Stomach (tissue), 9 donors: ENCODE data around the gene OCIAD1. TPM values are rescaled to one million over a fixed set of nuclear protein-coding genes. Genes with fewer than 3 reads are reported as not detected.

ENCODE experiments used
- DNase-seq, 2 donors: peaks; one replicate each; pipeline versions ENCODE4 v3.0.0 to v3.0.0-alpha.2; 2013 to 2019
- H3K27ac ChIP-seq, 5 donors: fragments of 200-600 bp in 4 of 5; sonication (generic) in 4 of 5; one replicate each; pipeline ENCODE4 v1.5.1; 2013 to 2019; ENCODE audit warnings: mild to moderate bottlenecking in 1 of 5, moderate library complexity in 1 of 5
- H3K27me3 ChIP-seq, 3 donors: fragments of 200-600 bp; sonication (generic); one replicate each; pipeline ENCODE4 v1.5.1; 2017 to 2019; ENCODE audit warnings: mixed run types in 1 of 3
- H3K36me3 ChIP-seq, 4 donors: fragments of 200-600 bp; sonication (generic); 1 replicate in 3 of 4; 2 replicates in 1 of 4; pipeline ENCODE4 v1.5.1; 2016 to 2019
- H3K4me1 ChIP-seq, 4 donors: fragments of 200-600 bp; sonication (generic); one replicate each; pipeline ENCODE4 v1.5.1; 2016 to 2019
- H3K4me3 ChIP-seq, 4 donors: fragments of 200-600 bp; sonication (generic) in 3 of 4; one replicate each; pipeline ENCODE4 v1.5.1; 2016 to 2019; ENCODE audit warnings: mild to moderate bottlenecking in 1 of 4
- H3K9me3 ChIP-seq, 4 donors: fragments of 200-600 bp; sonication (generic); one replicate each; pipeline ENCODE4 v1.5.1; 2016 to 2019
- CTCF ChIP-seq, 7 experiments: fragments of 450-650 bp in 4 of 7; fragments of 200-600 bp in 3 of 7; sonication (generic) in 3 of 7; IDR thresholded peaks; one replicate each; pipeline ENCODE4 v1.5.1; 2016 to 2019; ENCODE audit warnings: antibody characterized with exemption in 7 of 7, control low read depth in 2 of 7, mild to moderate bottlenecking in 1 of 7
- EP300 ChIP-seq: sonication (generic); formaldehyde crosslinking; IDR thresholded peaks from one replicate; pipeline ENCODE4 v1.6.1; 2017; ENCODE audit warnings: antibody characterized with exemption
- POLR2A ChIP-seq, 4 donors: fragments of 450-650 bp; IDR thresholded peaks; one replicate each; pipeline ENCODE4 v1.6.1; 2016; ENCODE audit warnings: antibody characterized with exemption in 4 of 4, control low read depth in 2 of 4, mild to moderate bottlenecking in 1 of 4, moderate library complexity in 1 of 4
- POLR2AphosphoS5 ChIP-seq, 3 donors: sonication (generic); formaldehyde crosslinking; IDR thresholded peaks; one replicate each; pipeline ENCODE4 v1.6.1; 2016; ENCODE audit warnings: antibody characterized with exemption in 3 of 3
- WGBS, 5 donors: extraction: QIAGEN DNeasy Blood & Tissue Kit in 3 of 5; methylation state at CpG; one replicate each; pipeline versions ENCODE4 v1.1.5 to v1.1.7; 2013 to 2018; 5-methylcytosine and 5-hydroxymethylcytosine counted together
- intact Hi-C: fragments of 100-400 bp; cut with DNase I; formaldehyde crosslinking; loops from one replicate; pipeline ENCODE4 v1.15.1; 2023; ENCODE audit warnings: low total_unique reads
- polyA plus RNA-seq, 3 donors: library from polyadenylated mRNA; stranded (reverse); fragments of 200-250 nt; gene quantifications; one replicate each; pipeline ENCODE4 v1.2.3, GENCODE V29; 2013
- total RNA-seq, 5 donors: library from RNA; depleted of rRNA; stranded (reverse); fragments of >200 nt; gene quantifications; one replicate each; pipeline versions ENCODE4 v1.1.0 to v1.2.3, GENCODE V29; 2014 to 2016
- donor health status: healthy with polysubstance abuse.
- donor health status: Bipolar disorder and iron deficiency.
- donor health status: healthy.

OCIAD1 gene
- total and polyA plus RNA-seq, 8 donors, result 24.0 to 142 (median 85.5) TPM

- H3K4me3 ChIP-seq, result no peak overlapping the region
- no peak for TF ChIP-seq POLR2A (IDR thresholded peaks at IDR 0.05)
- no peak overlapping the region for H3K27ac ChIP-seq
- no peaks in the 10 kb centered on the region for H3K9me3 ChIP-seq
- H3K4me1 ChIP-seq, result no peaks in the 10 kb centered on the region
- 96 to 100% (median 97%) methylated on average over 1 of the region's 1 CpG for WGBS, 5 donors
- intact Hi-C loops, result no loop called here
- H3K27me3 ChIP-seq, result no peaks in the 10 kb centered on the region
- no peak for DNase-seq
- H3K36me3 ChIP-seq, result peaks cover 12 to 90% (median 85%) of the 10 kb centered on the region in 4 donors
These were observed 23.5 kb downstream of the OCIAD1 start for GRCh38 chr4:48854395-48854683.

DNA sequence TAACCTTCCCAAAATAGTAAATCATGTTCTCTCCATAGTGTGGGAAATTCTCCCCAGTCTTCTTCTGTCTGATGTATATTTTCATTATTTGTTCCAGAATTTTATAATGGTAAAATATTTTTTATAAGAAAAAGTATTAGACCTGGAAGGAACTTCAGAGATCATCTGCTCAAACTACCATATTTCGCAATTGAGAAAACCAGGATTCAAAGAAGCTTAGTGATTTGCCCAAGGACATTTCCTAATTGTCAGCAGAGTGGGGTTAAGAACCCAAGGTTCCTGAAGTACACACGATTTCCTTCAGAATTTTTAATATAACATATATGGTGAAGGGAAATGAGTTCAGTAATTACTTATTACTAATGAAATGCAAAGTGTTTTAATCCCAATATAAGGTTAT is 24.1 kb downstream of the OCIAD1 start:
- DNase-seq, result no peak
- no peaks in the 10 kb centered on the region for H3K27me3 ChIP-seq
- TF ChIP-seq POLR2AphosphoS5 (IDR thresholded peaks at IDR 0.05) (no peak), POLR2A (IDR thresholded peaks at IDR 0.05) (no peak)
- H3K9me3 ChIP-seq, result no peaks in the 10 kb centered on the region
- no peak overlapping the region for H3K4me3 ChIP-seq
- no peak overlapping the region for H3K27ac ChIP-seq
- no peaks in the 10 kb centered on the region for H3K4me1 ChIP-seq
- WGBS, 5 donors, result 89 to 98% (median 91%) methylated on average over 2 of the region's 2 CpGs
- intact Hi-C loops, result no loop called here
- H3K36me3 ChIP-seq, result peaks cover 12 to 90% (median 86%) of the 10 kb centered on the region in 4 donors

DNA sequence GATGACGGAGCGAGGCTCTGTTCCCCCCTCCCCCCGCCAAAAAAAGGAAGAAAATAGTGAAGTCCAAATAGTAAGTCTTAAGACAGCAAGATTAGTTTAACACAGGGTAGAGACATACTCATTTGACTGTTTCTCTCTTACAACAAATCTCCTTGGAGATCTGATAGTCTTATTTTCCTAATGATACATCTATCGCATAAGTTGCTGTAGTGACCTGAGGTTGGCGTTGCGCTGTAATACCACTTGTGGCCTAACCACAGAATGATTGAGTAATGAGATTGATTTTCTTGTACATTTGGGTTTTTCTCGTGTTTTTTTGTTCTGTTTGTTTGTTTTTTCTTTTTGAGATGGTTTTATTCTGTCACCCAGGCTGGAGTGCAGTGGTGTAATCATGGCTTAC is 27.2 kb downstream of the OCIAD1 start:
- no peak for DNase-seq
- no peaks in the 10 kb centered on the region for H3K27me3 ChIP-seq
- TF ChIP-seq EP300 (no peak), POLR2AphosphoS5 (IDR thresholded peaks at IDR 0.05) (no peak), CTCF (IDR thresholded peaks at IDR 0.05) (no peak), POLR2A (IDR thresholded peaks at IDR 0.05) (no peak)
- 85 to 90% (median 89%) methylated on average over 7 of the region's 7 CpGs for WGBS, 5 donors
- H3K4me1 ChIP-seq, result no peaks in the 10 kb centered on the region
- H3K9me3 ChIP-seq, result no peaks in the 10 kb centered on the region
- intact Hi-C loops, result no loop called here
- no peak overlapping the region for H3K27ac ChIP-seq
- no peak overlapping the region for H3K4me3 ChIP-seq
- H3K36me3 ChIP-seq, result peaks cover 18 to 85% (median 73%) of the 10 kb centered on the region in 4 donors

DNA sequence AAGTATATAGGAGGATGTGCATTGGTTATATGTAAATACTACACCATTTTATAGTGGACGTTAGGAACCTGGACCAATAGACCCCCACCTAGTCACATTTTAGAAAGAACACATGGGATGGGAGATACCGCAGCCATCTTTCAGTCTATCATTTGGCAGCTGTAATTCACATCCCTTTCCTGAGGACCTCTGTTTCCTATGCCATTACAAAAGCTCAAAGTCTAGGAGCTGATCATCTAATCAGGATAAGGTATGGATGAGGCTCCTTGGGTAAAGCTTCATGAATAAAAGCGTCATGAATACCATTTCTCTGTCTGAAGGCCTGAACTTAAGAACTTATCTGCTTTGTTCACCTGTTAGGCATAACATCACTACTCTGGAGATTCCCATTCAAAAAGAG is 31.1 kb downstream of the OCIAD1 start:
- intact Hi-C loops, result no loop called here

GRCh38 chr4:48862661-48863060 is 31.8 kb downstream of the OCIAD1 start:
- no peaks in the 10 kb centered on the region for H3K27me3 ChIP-seq
- H3K4me3 ChIP-seq, result no peak overlapping the region
- TF ChIP-seq EP300 (no peak), POLR2A (IDR thresholded peaks at IDR 0.05) (no peak), POLR2AphosphoS5 (IDR thresholded peaks at IDR 0.05) (no peak), CTCF (IDR thresholded peaks at IDR 0.05) (no peak)
- no peak overlapping the region for H3K27ac ChIP-seq
- WGBS, 5 donors, result 53 to 83% (median 72%) methylated on average over 1 of the region's 1 CpG
- no peaks in the 10 kb centered on the region for H3K4me1 ChIP-seq
- DNase-seq, result no peak
- intact Hi-C loops, result no loop called here
- peaks cover 8 to 43% (median 40%) of the 10 kb centered on the region in 4 donors for H3K36me3 ChIP-seq
- peaks cover 0 to 7% (median 2%) of the 10 kb centered on the region in 4 donors for H3K9me3 ChIP-seq

More for the DNA sequence above, 31.1 kb downstream of the OCIAD1 start:
- Histone ChIP-seq H3K4me1 (no peaks in the 10 kb centered on the region), H3K9me3 (peaks cover 0 to 7% (median 2%) of the 10 kb centered on the region in 4 donors), H3K4me3 (no peak overlapping the region), H3K36me3 (peaks cover 14 to 49% (median 46%) of the 10 kb centered on the region in 4 donors), H3K27ac (no peak overlapping the region), H3K27me3 (no peaks in the 10 kb centered on the region)
- TF ChIP-seq POLR2AphosphoS5 (IDR thresholded peaks at IDR 0.05) (no peak), EP300 (no peak), POLR2A (IDR thresholded peaks at IDR 0.05) (no peak), CTCF (IDR thresholded peaks at IDR 0.05) (no peak)
- DNase-seq, result no peak
- WGBS, 5 donors, result 81 to 88% (median 85%) methylated on average over 3 of the region's 3 CpGs
